Astrocyte (in vitro differentiated cells and primary cell): ENCODE results near the gene ABHD15.

Experiments used
- EZH2 ChIP-seq: IDR thresholded peaks from 2 replicates; pipeline ENCODE4 v1.6.1; 2012; ENCODE audit warnings: mild to moderate bottlenecking, low read length, inconsistent platforms; ENCODE audit not compliant: insufficient read depth
- TF ChIP-seq, protein P1 (sequence below): IDR thresholded peaks from 2 replicates; pipeline ENCODE4 v1.5.1; 2011; ENCODE audit warnings: low read depth, mild to moderate bottlenecking, inconsistent platforms, low read length, moderate library complexity; ENCODE audit not compliant: insufficient read depth

- TF ChIP-seq, protein P1, sequence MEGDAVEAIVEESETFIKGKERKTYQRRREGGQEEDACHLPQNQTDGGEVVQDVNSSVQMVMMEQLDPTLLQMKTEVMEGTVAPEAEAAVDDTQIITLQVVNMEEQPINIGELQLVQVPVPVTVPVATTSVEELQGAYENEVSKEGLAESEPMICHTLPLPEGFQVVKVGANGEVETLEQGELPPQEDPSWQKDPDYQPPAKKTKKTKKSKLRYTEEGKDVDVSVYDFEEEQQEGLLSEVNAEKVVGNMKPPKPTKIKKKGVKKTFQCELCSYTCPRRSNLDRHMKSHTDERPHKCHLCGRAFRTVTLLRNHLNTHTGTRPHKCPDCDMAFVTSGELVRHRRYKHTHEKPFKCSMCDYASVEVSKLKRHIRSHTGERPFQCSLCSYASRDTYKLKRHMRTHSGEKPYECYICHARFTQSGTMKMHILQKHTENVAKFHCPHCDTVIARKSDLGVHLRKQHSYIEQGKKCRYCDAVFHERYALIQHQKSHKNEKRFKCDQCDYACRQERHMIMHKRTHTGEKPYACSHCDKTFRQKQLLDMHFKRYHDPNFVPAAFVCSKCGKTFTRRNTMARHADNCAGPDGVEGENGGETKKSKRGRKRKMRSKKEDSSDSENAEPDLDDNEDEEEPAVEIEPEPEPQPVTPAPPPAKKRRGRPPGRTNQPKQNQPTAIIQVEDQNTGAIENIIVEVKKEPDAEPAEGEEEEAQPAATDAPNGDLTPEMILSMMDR: no peak
- no peak for TF ChIP-seq EZH2
These were observed 48.5 kb downstream of the ABHD15 start for GRCh38 chr17:29518359-29518758.
